ENCODE data around the gene NELL2. TPM values are rescaled to one million over a fixed set of nuclear protein-coding genes. Genes with fewer than 3 reads are reported as not detected.
"Not testable (repeated sequence)": the region's sequence is repeated elsewhere in the genome, so short reads cannot be mapped to it uniquely, and the experiment has no call there.

The NELL2 gene
- total RNA-seq, 2 donors from 2014 or later: 0.31 to 0.52 TPM

DNA sequence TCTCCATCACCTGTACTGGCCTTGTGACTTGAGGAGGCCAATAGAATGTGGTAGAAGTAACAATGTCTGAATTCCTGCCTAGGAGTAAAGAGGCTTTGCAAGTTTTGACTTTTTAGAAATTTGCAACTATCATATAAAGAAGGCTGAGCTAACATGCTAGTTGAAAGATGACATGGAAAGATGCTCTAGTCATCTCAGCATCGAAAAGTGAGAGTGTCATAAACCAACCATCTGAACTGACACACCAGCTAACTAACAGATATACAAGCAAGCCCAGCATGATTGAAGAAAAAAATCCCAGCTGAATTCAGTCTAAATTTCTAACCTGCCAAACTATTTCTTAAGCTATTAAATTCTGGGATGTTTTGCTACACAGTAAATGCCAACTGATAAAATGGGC lies 116.8 kb downstream of the NELL2 start:
- TF ChIP-seq, protein P1, sequence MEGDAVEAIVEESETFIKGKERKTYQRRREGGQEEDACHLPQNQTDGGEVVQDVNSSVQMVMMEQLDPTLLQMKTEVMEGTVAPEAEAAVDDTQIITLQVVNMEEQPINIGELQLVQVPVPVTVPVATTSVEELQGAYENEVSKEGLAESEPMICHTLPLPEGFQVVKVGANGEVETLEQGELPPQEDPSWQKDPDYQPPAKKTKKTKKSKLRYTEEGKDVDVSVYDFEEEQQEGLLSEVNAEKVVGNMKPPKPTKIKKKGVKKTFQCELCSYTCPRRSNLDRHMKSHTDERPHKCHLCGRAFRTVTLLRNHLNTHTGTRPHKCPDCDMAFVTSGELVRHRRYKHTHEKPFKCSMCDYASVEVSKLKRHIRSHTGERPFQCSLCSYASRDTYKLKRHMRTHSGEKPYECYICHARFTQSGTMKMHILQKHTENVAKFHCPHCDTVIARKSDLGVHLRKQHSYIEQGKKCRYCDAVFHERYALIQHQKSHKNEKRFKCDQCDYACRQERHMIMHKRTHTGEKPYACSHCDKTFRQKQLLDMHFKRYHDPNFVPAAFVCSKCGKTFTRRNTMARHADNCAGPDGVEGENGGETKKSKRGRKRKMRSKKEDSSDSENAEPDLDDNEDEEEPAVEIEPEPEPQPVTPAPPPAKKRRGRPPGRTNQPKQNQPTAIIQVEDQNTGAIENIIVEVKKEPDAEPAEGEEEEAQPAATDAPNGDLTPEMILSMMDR (IDR thresholded peaks at IDR 0.05): no peak

DNA sequence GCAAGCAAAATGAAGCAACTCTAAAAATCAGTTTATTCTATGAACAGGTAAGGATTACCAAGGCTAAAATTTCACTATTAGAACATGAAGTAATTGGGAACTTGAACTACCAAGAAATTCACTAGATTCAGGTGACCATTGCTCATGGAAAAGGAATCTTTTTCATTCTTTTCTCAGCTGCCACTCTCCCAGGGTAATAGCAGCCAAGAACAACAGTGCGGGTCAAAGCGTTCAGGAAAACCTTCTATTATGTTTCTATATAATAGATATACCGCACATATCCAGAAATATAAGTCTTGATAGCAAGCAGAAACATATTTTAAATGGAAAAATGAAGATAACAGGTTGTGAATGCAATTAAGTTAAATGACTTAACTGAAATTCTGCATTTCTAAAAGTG lies 125.6 kb downstream of the NELL2 start:
- TF ChIP-seq, protein P1 (IDR thresholded peaks at IDR 0.05): no peak
- no peaks in the 10 kb centered on the region for H3K36me3 ChIP-seq
- no peak for DNase-seq (ENCODE audit: low spot score)
- H3K27me3 ChIP-seq: no peaks in the 10 kb centered on the region
- H3K27ac ChIP-seq: no peak overlapping the region
- H3K9me3 ChIP-seq: no peaks in the 10 kb centered on the region
- H3K4me1 ChIP-seq: no peaks in the 10 kb centered on the region
- H3K4me3 ChIP-seq: no peak overlapping the region

More for the DNA sequence above, 116.8 kb downstream of the NELL2 start:
- Histone ChIP-seq H3K4me1 (no peaks in the 10 kb centered on the region), H3K27me3 (no peaks in the 10 kb centered on the region), H3K9me3 (no peaks in the 10 kb centered on the region), H3K27ac (no peak overlapping the region), H3K4me3 (no peak overlapping the region), H3K36me3 (no peaks in the 10 kb centered on the region)
- no peak for DNase-seq (ENCODE audit: low spot score)

DNA sequence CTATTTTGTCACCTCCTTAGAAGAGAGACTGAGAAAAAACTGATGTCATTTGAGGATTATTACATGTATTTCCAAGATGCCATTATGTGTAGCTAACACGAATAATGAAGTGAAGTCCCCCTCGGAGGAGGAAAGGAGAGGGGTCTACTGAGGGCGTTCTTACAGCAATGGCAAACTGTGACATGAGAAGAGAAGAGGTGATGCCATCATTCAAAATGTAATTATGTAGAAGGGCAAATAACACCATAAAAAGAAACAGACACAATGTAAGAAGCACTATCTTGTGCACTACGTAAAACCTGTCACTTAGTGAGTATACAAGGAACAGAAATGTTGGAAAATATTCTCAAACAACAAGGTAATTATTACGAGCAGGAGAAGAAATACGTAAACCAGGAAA lies 126.5 kb downstream of the NELL2 start:
- no peaks in the 10 kb centered on the region for H3K27me3 ChIP-seq
- no peak for DNase-seq (ENCODE audit: low spot score)
- no peaks in the 10 kb centered on the region for H3K4me1 ChIP-seq
- TF ChIP-seq, protein P1 (IDR thresholded peaks at IDR 0.05): no peak
- no peak overlapping the region for H3K4me3 ChIP-seq
- no peak overlapping the region for H3K27ac ChIP-seq
- H3K36me3 ChIP-seq: no peaks in the 10 kb centered on the region
- no peaks in the 10 kb centered on the region for H3K9me3 ChIP-seq

DNA sequence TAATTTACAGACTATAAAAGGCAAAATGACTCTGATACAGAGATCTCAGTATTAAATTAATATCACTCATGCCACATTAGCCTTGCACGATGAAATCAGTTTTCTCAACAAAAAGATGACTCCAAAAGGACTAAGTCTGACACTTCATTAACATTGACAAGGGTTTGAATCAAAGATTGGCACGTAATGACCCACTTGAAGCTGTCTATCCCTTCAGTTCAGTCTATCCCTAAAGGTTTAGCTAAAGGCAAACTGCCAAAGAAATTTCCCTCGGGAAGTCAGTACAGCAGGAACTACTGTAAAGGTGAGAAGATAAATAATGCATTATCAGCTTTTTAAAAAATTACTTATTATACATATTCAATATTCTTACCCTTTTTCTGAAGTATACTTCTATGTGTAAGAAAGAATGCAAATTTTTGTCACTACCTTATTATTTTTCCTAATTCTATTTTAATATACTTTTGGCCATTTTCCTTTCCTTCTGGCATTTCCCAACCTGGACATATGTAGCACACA lies 127.1 kb downstream of the NELL2 start:
- H3K27me3 ChIP-seq: no peaks in the 10 kb centered on the region
- H3K4me1 ChIP-seq: no peaks in the 10 kb centered on the region
- TF ChIP-seq, protein P1 (IDR thresholded peaks at IDR 0.05): no peak
- no peaks in the 10 kb centered on the region for H3K9me3 ChIP-seq
- no peak overlapping the region for H3K27ac ChIP-seq
- no peak overlapping the region for H3K4me3 ChIP-seq
- no peak for DNase-seq (ENCODE audit: low spot score)
- no peaks in the 10 kb centered on the region for H3K36me3 ChIP-seq

DNA sequence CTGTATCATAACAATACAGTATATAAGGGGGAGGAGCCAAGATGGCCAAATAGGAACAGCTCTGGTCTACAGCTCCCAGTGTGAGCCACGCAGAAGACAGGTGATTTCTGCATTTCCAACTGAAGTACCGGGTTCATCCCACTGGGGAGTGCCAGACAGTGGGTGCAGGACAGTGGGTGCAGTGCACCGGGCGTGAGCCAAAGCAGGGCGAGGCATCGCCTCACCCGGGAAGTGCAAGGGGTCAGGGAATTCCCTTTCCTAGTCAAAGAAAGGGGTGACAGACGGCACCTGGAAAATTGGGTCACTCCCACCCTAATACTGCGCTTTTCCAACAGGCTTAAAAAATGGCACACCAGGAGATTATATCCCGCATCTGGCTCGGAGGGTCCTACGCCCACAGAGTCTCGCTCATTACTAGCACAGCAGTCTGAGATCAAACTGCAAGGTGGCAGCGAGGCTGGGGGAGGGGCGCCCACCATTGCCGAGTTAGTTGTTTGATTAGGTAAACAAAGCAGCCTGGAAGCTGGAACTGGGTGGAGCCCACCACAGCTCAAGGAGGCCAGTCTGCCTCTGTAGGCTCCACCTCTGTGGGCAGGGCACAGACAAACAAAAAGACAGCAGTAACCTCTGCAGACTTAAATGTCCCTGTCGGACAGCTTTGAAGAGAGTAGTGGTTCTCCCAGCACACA lies 134.7 kb downstream of the NELL2 start:
- DNase-seq (ENCODE audit: low spot score); H3K9me3 ChIP-seq; H3K36me3 ChIP-seq; H3K4me1 ChIP-seq; H3K27ac ChIP-seq; H3K4me3 ChIP-seq; H3K27me3 ChIP-seq: not testable (repeated sequence)

DNA sequence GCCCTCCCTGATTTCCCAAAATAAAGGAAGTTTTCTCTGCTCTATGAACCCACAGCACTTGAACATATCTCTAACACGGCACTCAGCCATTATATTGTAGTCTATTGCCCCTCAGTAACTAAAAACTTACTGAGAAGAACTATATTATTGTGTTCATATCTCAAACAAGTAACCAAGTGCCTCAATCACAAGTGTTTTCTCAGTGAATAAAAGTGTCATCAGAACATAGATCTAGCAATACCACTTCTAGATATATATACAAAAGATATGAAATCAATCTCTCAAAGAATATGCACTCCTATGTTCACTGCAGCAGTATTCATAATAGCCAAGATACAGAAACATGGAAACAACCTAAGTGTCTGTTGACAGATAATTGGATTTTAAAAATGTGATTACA lies 138.1 kb downstream of the NELL2 start:
- H3K27ac ChIP-seq: no peak overlapping the region
- no peaks in the 10 kb centered on the region for H3K9me3 ChIP-seq
- H3K27me3 ChIP-seq: no peaks in the 10 kb centered on the region
- TF ChIP-seq, protein P1 (IDR thresholded peaks at IDR 0.05): no peak
- no peak for DNase-seq (ENCODE audit: low spot score)
- no peaks in the 10 kb centered on the region for H3K36me3 ChIP-seq
- H3K4me3 ChIP-seq: no peak overlapping the region
- no peaks in the 10 kb centered on the region for H3K4me1 ChIP-seq

Measured in right atrium auricular region (tissue), 2 donors.